ENCODE measurements around the gene DKC1. TPM values are rescaled to one million over a fixed set of nuclear protein-coding genes. Genes with fewer than 3 reads are reported as not detected.

Gene DKC1
- total RNA-seq, 1 experiment from 2014 or later = 160 TPM

GRCh38 chrX:154799556-154800348 lies 37.1 kb downstream of the DKC1 start:
- no peak for DNase-seq
- no peaks in the 10 kb centered on the region for H3K23me2 ChIP-seq (ENCODE audit: insufficient read length, low read depth, low read length, poor library complexity, severe bottlenecking)
- TF ChIP-seq CTCF (conservative IDR thresholded peaks at IDR 0.05) = no peak
- Mint-ChIP-seq H3K36me3 (ENCODE audit: insufficient read depth in 1 of 3, low read depth in 3 of 3) (peaks cover 0 to 3% (median 0%) of the 10 kb centered on the region in 3 experiments; a peak in 5 of 7 replicates), H3K9me3 (peaks cover 71 to 72% of the 10 kb centered on the region in 2 experiments), H3K4me1 (peaks cover 17 to 31% of the 10 kb centered on the region in 2 experiments), H3K27me3 (ENCODE audit: low read depth) (peaks cover 27% of the 10 kb centered on the region), H3K4me3 (0 out of 5 replicates have a peak overlapping the region, but pooled peaks of 1 of the 2 experiments have one; percentile 22), H3K27ac (no peak overlapping the region)
- H3K79me2 ChIP-seq (ENCODE audit: insufficient read depth, low read length) = no peaks in the 10 kb centered on the region
- no peak overlapping the region for H4K91ac ChIP-seq (ENCODE audit: insufficient read length, low read depth, low read length)
- H3K9me3 ChIP-seq (ENCODE audit: control insufficient read depth, low read depth, low read length) = peaks cover 30% of the 10 kb centered on the region
- H2BK5ac ChIP-seq (ENCODE audit: insufficient read length, low read length) = no peak overlapping the region
- no peak overlapping the region for H2AFZ ChIP-seq (ENCODE audit: low read length)
- no peak overlapping the region for H2BK20ac ChIP-seq (ENCODE audit: low read depth, low read length, poor library complexity, severe bottlenecking)
- no peaks in the 10 kb centered on the region for H4K20me1 ChIP-seq (ENCODE audit: control insufficient read depth, insufficient read depth, insufficient read length)
- H3K79me1 ChIP-seq (ENCODE audit: insufficient read depth, low read depth, low read length, poor library complexity, severe bottlenecking) = no peaks in the 10 kb centered on the region
- no peak overlapping the region for H3K4me2 ChIP-seq (ENCODE audit: insufficient read depth, insufficient read length, low read length)
- H2AK5ac ChIP-seq (ENCODE audit: insufficient read length, low read length) = no peak overlapping the region
- no peak overlapping the region for H3K14ac ChIP-seq (ENCODE audit: insufficient read depth, low read length)
- H3K23ac ChIP-seq (ENCODE audit: insufficient read length, low read depth, low read length) = no peak overlapping the region
- no peak overlapping the region for H4K8ac ChIP-seq (replicated peaks; ENCODE audit: insufficient read length, low read depth, low read length)
- no CpG with 5 or more reads among the region's 9 CpGs for WGBS (ENCODE audit: extremely low coverage, insufficient read length, low lambda C conversion rate)
- no peak overlapping the region for H3K27ac ChIP-seq (ENCODE audit: insufficient read length, low read depth, low read length)
- no peak overlapping the region for H2BK120ac ChIP-seq (ENCODE audit: low read depth, low read length, poor library complexity, severe bottlenecking)
- H3K4me1 ChIP-seq (ENCODE audit: insufficient read depth, low read length) = no peaks in the 10 kb centered on the region; the same call in 1 of the 2 replicates
- no peak overlapping the region for H4K5ac ChIP-seq (ENCODE audit: insufficient read length, low read depth, low read length)
- no peak overlapping the region for H3K4ac ChIP-seq (ENCODE audit: low read depth, low read length)
- H3K9ac ChIP-seq (ENCODE audit: extremely low read depth, insufficient read length, low read length) = no peak overlapping the region
- no peak overlapping the region for H3T11ph ChIP-seq (ENCODE audit: low read length)
- no peak overlapping the region for H3K18ac ChIP-seq (ENCODE audit: insufficient read length, low read depth, low read length)
- H2BK15ac ChIP-seq (ENCODE audit: low read depth, low read length) = no peak overlapping the region
- H3K56ac ChIP-seq (ENCODE audit: insufficient read length, low read depth, low read length) = no peak overlapping the region
- peaks cover 5% of the 10 kb centered on the region; the same call in 1 of the 2 replicates for H3K27me3 ChIP-seq (ENCODE audit: insufficient read depth, low read length)
- H2BK12ac ChIP-seq (ENCODE audit: insufficient read length, low read depth, low read length) = no peak overlapping the region

Data from H9 (cell line).